ENCODE results near the gene GALNT6. TPM values are rescaled to one million over a fixed set of nuclear protein-coding genes. Genes with fewer than 3 reads are reported as not detected.

Gene GALNT6
- total RNA-seq, 1 experiment from 2014 or later = 9.8 TPM

- Histone ChIP-seq H3K4me2 (ENCODE audit: insufficient read depth, insufficient read length, low read length) (no peak overlapping the region), H3K9ac (ENCODE audit: extremely low read depth, insufficient read length, low read length) (no peak overlapping the region), H3K56ac (ENCODE audit: insufficient read length, low read depth, low read length) (no peak overlapping the region), H2BK120ac (ENCODE audit: low read depth, low read length, poor library complexity, severe bottlenecking) (no peak overlapping the region), H2BK20ac (ENCODE audit: low read depth, low read length, poor library complexity, severe bottlenecking) (no peak overlapping the region), H3K4me1 (ENCODE audit: insufficient read depth, low read length) (no peaks in the 10 kb centered on the region; the same call in 1 of the 2 replicates), H3K27me3 (ENCODE audit: insufficient read depth, low read length) (no peaks in the 10 kb centered on the region), H2AFZ (ENCODE audit: low read length) (no peak overlapping the region), H4K91ac (ENCODE audit: insufficient read length, low read depth, low read length) (no peak overlapping the region), H4K5ac (ENCODE audit: insufficient read length, low read depth, low read length) (no peak overlapping the region), H3K79me2 (ENCODE audit: insufficient read depth, low read length) (no peaks in the 10 kb centered on the region), H3K27ac (ENCODE audit: insufficient read length, low read depth, low read length) (no peak overlapping the region), H2AK5ac (ENCODE audit: insufficient read length, low read length) (no peak overlapping the region), H3K4ac (ENCODE audit: low read depth, low read length) (no peak overlapping the region), H2BK12ac (ENCODE audit: insufficient read length, low read depth, low read length) (no peak overlapping the region), H3K79me1 (ENCODE audit: insufficient read depth, low read depth, low read length, poor library complexity, severe bottlenecking) (no peaks in the 10 kb centered on the region), H3K14ac (ENCODE audit: insufficient read depth, low read length) (no peak overlapping the region), H2BK5ac (ENCODE audit: insufficient read length, low read length) (no peak overlapping the region), H2BK15ac (ENCODE audit: low read depth, low read length) (no peak overlapping the region), H3T11ph (ENCODE audit: low read length) (no peak overlapping the region), H4K20me1 (ENCODE audit: control insufficient read depth, insufficient read depth, insufficient read length) (peaks cover 3% of the 10 kb centered on the region), H3K9me3 (ENCODE audit: control insufficient read depth, low read depth, low read length) (no peaks in the 10 kb centered on the region), H3K18ac (ENCODE audit: insufficient read length, low read depth, low read length) (no peak overlapping the region), H3K23me2 (ENCODE audit: insufficient read length, low read depth, low read length, poor library complexity, severe bottlenecking) (no peaks in the 10 kb centered on the region), H3K23ac (ENCODE audit: insufficient read length, low read depth, low read length) (no peak overlapping the region), H4K8ac (replicated peaks; ENCODE audit: insufficient read length, low read depth, low read length) (no peak overlapping the region)
- H3K4me3 Mint-ChIP-seq = no peak overlapping the region
- no peak for DNase-seq
- no CpG with 5 or more reads among the region's 9 CpGs for WGBS (ENCODE audit: extremely low coverage, insufficient read length, low lambda C conversion rate)
- H3K36me3 Mint-ChIP-seq (ENCODE audit: insufficient read depth in 1 of 3, low read depth in 3 of 3) = peaks cover 3 to 26% (median 24%) of the 10 kb centered on the region in 3 experiments
- peak overlapping the region in 1 of 3 experiments; percentile 42; a peak in 1 of 7 replicates for H3K27ac Mint-ChIP-seq
- peaks cover 27 to 40% of the 10 kb centered on the region in 2 experiments for H3K4me1 Mint-ChIP-seq
- H3K27me3 Mint-ChIP-seq (ENCODE audit: low read depth) = no peaks in the 10 kb centered on the region
- TF ChIP-seq, protein P1, sequence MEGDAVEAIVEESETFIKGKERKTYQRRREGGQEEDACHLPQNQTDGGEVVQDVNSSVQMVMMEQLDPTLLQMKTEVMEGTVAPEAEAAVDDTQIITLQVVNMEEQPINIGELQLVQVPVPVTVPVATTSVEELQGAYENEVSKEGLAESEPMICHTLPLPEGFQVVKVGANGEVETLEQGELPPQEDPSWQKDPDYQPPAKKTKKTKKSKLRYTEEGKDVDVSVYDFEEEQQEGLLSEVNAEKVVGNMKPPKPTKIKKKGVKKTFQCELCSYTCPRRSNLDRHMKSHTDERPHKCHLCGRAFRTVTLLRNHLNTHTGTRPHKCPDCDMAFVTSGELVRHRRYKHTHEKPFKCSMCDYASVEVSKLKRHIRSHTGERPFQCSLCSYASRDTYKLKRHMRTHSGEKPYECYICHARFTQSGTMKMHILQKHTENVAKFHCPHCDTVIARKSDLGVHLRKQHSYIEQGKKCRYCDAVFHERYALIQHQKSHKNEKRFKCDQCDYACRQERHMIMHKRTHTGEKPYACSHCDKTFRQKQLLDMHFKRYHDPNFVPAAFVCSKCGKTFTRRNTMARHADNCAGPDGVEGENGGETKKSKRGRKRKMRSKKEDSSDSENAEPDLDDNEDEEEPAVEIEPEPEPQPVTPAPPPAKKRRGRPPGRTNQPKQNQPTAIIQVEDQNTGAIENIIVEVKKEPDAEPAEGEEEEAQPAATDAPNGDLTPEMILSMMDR (conservative IDR thresholded peaks at IDR 0.05) = no peak
- H3K9me3 Mint-ChIP-seq = no peaks in the 10 kb centered on the region
These were observed 20.5 kb downstream of the GALNT6 start for GRCh38 chr12:51370667-51371066.

All from H9 (cell line).